CD4-positive, CD25-positive, alpha-beta regulatory T cell (primary cell): ENCODE data around the gene CHMP4A. TPM values are rescaled to one million over a fixed set of nuclear protein-coding genes. Genes with fewer than 3 reads are reported as not detected.
"Not testable (repeated sequence)": the region's sequence is repeated elsewhere in the genome, so short reads cannot be mapped to it uniquely, and the experiment has no call there.

Source experiments
- ATAC-seq, 2 donors: fragments of 150-1000 bp; cut with Tn5 transposase; one replicate each; pipeline ENCODE4 v1.10.0; 2021; ENCODE audit warnings: low read depth in 2 of 2, moderate number of reproducible peaks in 2 of 2, moderate library complexity in 1 of 2
- DNase-seq, 3 donors: peaks; one replicate each; pipeline versions ENCODE4 v3.0.0 to v3.0.0-alpha.2; 2012 to 2022; ENCODE audit warnings: mixed read lengths in 1 of 3
- H3K27ac ChIP-seq: one replicate; pipeline ENCODE4 v1.7.0; 2013; ENCODE audit warnings: mild to moderate bottlenecking, low read length; ENCODE audit not compliant: insufficient read depth, poor library complexity, severe bottlenecking
- H3K27me3 ChIP-seq: one replicate; pipeline ENCODE4 v1.7.0; 2013; ENCODE audit warnings: low read length; ENCODE audit not compliant: control insufficient read depth, insufficient read depth
- H3K36me3 ChIP-seq: one replicate; pipeline ENCODE4 v1.7.0; 2013; ENCODE audit warnings: mild to moderate bottlenecking, low read length, moderate library complexity; ENCODE audit not compliant: control insufficient read depth, insufficient read depth
- H3K4me1 ChIP-seq: 2 replicates; pipeline ENCODE4 v1.7.0; 2013; ENCODE audit warnings: mild to moderate bottlenecking, low read length; ENCODE audit not compliant: insufficient read depth, control insufficient read depth, poor library complexity, severe bottlenecking
- H3K4me3 ChIP-seq: one replicate; pipeline ENCODE4 v1.7.0; 2013; ENCODE audit warnings: low read depth, mild to moderate bottlenecking, low read length, moderate library complexity
- H3K9me3 ChIP-seq, 2 experiments: 1 replicate in 1 of 2; 2 replicates in 1 of 2; pipeline ENCODE4 v1.7.0; 2013; ENCODE audit warnings: low read length in 2 of 2, mild to moderate bottlenecking in 1 of 2, moderate library complexity in 1 of 2; ENCODE audit not compliant: control insufficient read depth in 2 of 2
- H3K27ac Mint-ChIP-seq, 3 donors: one replicate each; pipeline ENCODE4 v1.8.0; 2020 to 2022; ENCODE audit warnings: mild to moderate bottlenecking in 3 of 3, mixed read lengths in 3 of 3, moderate library complexity in 2 of 3
- H3K27me3 Mint-ChIP-seq: one replicate; pipeline ENCODE4 v1.8.0; 2022; ENCODE audit warnings: mild to moderate bottlenecking, mixed read lengths
- H3K36me3 Mint-ChIP-seq: one replicate; pipeline ENCODE4 v1.8.0; 2020; ENCODE audit warnings: mixed read lengths
- H3K4me1 Mint-ChIP-seq, 4 donors: one replicate each; pipeline ENCODE4 v1.8.0; 2020 to 2022; ENCODE audit warnings: mixed read lengths in 4 of 4, mild to moderate bottlenecking in 1 of 4
- H3K4me3 Mint-ChIP-seq, 4 donors: one replicate each; pipeline ENCODE4 v1.8.0; 2020 to 2022; ENCODE audit warnings: mild to moderate bottlenecking in 4 of 4, mixed read lengths in 4 of 4, moderate library complexity in 3 of 4
- H3K9me3 Mint-ChIP-seq, 7 donors: one replicate each; pipeline ENCODE4 v1.8.0; 2020 to 2022; ENCODE audit warnings: mixed read lengths in 7 of 7, mild to moderate bottlenecking in 3 of 7, moderate library complexity in 2 of 7
- polyA plus RNA-seq, 4 donors: library from polyadenylated mRNA; unstranded; fragments of 300-500 nt; fragmentation: Illumina TruSeq; gene quantifications; one replicate each; pipeline ENCODE4 v1.2.3, GENCODE V29; 2021
- total RNA-seq: library from RNA; stranded (reverse); gene quantifications from one replicate; pipeline ENCODE4 v1.2.3, GENCODE V29; 2022

The CHMP4A gene
- total and polyA plus RNA-seq, 5 donors from 2014 or later = 108 to 154 (median 130) TPM

GRCh38 chr14:24252289-24253124, 39.2 kb upstream of the CHMP4A start:
- peaks cover 22% of the 10 kb centered on the region for H3K36me3 Mint-ChIP-seq
- H3K27ac ChIP-seq = no peak overlapping the region
- DNase-seq (no peak), ATAC-seq (no peak)
- no peak overlapping the region for H3K27ac Mint-ChIP-seq
- peaks cover 1 to 10% (median 4%) of the 10 kb centered on the region in 4 donors for H3K4me1 Mint-ChIP-seq
- H3K9me3 Mint-ChIP-seq = no peaks in the 10 kb centered on the region
- no peak overlapping the region for H3K4me3 Mint-ChIP-seq
- H3K4me3 ChIP-seq = no peak overlapping the region
- no peaks in the 10 kb centered on the region for H3K27me3 Mint-ChIP-seq
- peaks cover 3% of the 10 kb centered on the region for H3K4me1 ChIP-seq
- peaks cover 10% of the 10 kb centered on the region for H3K36me3 ChIP-seq
- no peaks in the 10 kb centered on the region for H3K9me3 ChIP-seq
- no peaks in the 10 kb centered on the region for H3K27me3 ChIP-seq

DNA sequence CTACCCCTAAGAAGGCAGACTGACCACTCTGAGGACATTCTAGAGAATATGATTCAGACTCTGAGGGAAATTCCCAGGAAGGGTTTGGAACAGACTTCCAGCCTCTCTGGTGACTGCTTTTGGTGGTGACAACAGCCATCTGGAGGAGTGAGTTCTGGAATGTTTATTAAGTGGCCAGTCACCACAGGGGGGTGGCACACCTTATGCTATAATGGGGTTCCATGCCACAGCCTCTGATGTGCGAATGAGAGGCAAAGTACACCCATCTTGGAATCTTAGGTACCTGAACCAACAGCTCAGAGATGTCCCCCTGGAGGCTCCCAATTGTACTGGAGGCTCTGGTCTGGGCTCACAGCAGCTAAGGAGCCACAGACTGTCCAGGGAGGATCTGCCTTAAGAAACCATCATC, 38.6 kb upstream of the CHMP4A start:
- Histone ChIP-seq H3K9me3 (no peaks in the 10 kb centered on the region), H3K27ac (no peak overlapping the region), H3K36me3 (peaks cover 10% of the 10 kb centered on the region), H3K4me3 (no peak overlapping the region), H3K4me1 (peaks cover 9% of the 10 kb centered on the region), H3K27me3 (no peaks in the 10 kb centered on the region)
- no peak for DNase-seq
- H3K4me3 Mint-ChIP-seq = no peak overlapping the region
- H3K9me3 Mint-ChIP-seq = no peaks in the 10 kb centered on the region
- H3K4me1 Mint-ChIP-seq = peaks cover 2 to 14% (median 7%) of the 10 kb centered on the region in 4 donors
- H3K27ac Mint-ChIP-seq = no peak overlapping the region
- H3K36me3 Mint-ChIP-seq = peaks cover 22% of the 10 kb centered on the region
- no peaks in the 10 kb centered on the region for H3K27me3 Mint-ChIP-seq
- no peak for ATAC-seq

DNA sequence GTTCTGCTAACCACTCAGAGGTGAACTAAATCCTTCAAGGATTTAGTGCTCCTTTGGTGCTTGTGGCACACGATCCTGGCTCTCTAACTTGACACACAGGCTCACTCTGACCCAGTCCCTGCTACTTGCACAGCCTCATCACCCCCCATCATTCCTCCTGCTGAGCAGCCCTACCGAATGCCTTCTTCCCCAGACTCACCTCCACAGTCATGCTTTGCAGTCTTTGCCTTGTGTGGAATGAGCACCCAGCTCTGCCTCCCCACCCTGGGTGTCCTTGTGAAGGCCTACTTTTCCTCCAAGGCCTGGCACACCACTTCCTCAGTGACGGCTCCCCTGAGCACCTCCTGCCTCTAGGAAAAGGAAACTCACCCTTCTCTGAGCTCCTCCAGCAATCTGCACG, 37.1 kb upstream of the CHMP4A start:
- no peak for ATAC-seq
- H3K36me3 ChIP-seq = peaks cover 10% of the 10 kb centered on the region

GRCh38 chr14:24249230-24250021, 36.1 kb upstream of the CHMP4A start:
- Histone ChIP-seq H3K4me3 (no peak overlapping the region), H3K27me3 (no peaks in the 10 kb centered on the region), H3K27ac (no peak overlapping the region), H3K4me1 (peaks cover 13% of the 10 kb centered on the region), H3K9me3 (no peaks in the 10 kb centered on the region), H3K36me3 (peaks cover 6% of the 10 kb centered on the region)
- Mint-ChIP-seq H3K4me1 (peaks cover 5 to 20% (median 12%) of the 10 kb centered on the region in 4 donors), H3K36me3 (peaks cover 15% of the 10 kb centered on the region), H3K27me3 (no peaks in the 10 kb centered on the region), H3K27ac (no peak overlapping the region), H3K9me3 (no peaks in the 10 kb centered on the region), H3K4me3 (peak overlapping the region in 1 of 4 donors; percentile 58)
- no peak for DNase-seq
- ATAC-seq = no peak

More for the DNA sequence above, 37.1 kb upstream of the CHMP4A start:
- no peaks in the 10 kb centered on the region for H3K9me3 Mint-ChIP-seq
- Histone ChIP-seq H3K27ac (no peak overlapping the region), H3K4me3 (no peak overlapping the region), H3K27me3 (no peaks in the 10 kb centered on the region), H3K4me1 (peaks cover 13% of the 10 kb centered on the region), H3K9me3 (no peaks in the 10 kb centered on the region)
- peaks cover 5 to 17% (median 11%) of the 10 kb centered on the region in 4 donors for H3K4me1 Mint-ChIP-seq
- peak overlapping the region in 1 of 4 donors; percentile 58 for H3K4me3 Mint-ChIP-seq
- no peak for DNase-seq
- no peaks in the 10 kb centered on the region for H3K27me3 Mint-ChIP-seq
- H3K27ac Mint-ChIP-seq = peak overlapping the region in 1 of 3 donors; percentile 34
- H3K36me3 Mint-ChIP-seq = peaks cover 16% of the 10 kb centered on the region

DNA sequence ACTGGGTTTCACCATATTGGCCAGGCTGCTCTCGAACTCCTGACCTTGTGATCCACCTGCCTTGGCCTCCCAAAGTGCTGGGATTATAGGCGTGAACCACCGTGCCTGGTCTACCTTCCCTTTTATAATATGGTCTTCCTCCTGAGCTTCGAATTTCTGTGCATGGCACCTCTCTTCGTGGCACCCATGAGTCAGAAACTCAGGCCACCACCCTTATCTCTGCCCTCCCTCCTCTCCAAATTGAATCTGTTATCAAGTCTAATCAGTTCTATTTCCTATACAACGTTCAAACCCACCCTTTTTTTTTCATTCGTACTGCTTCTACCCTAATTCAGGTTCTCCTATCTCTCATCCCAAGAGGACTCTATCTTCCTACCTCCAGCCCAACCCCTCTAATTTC, 34.1 kb upstream of the CHMP4A start:
- Histone ChIP-seq H3K4me1 (peaks cover 27% of the 10 kb centered on the region), H3K9me3 (no peaks in the 10 kb centered on the region), H3K27me3 (no peaks in the 10 kb centered on the region), H3K4me3 (no peak overlapping the region), H3K27ac (peak overlapping the region; percentile 72), H3K36me3 (peaks cover 2% of the 10 kb centered on the region)
- Mint-ChIP-seq H3K36me3 (peaks cover 7% of the 10 kb centered on the region), H3K27ac (peak overlapping the region; percentile 77 to 98 (median 88)), H3K27me3 (peaks cover 4% of the 10 kb centered on the region), H3K9me3 (no peaks in the 10 kb centered on the region), H3K4me1 (peaks cover 5 to 35% (median 21%) of the 10 kb centered on the region in 4 donors), H3K4me3 (peak overlapping the region; percentile 8 to 78 (median 45))
- ATAC-seq (no peak), DNase-seq (no peak)

DNA sequence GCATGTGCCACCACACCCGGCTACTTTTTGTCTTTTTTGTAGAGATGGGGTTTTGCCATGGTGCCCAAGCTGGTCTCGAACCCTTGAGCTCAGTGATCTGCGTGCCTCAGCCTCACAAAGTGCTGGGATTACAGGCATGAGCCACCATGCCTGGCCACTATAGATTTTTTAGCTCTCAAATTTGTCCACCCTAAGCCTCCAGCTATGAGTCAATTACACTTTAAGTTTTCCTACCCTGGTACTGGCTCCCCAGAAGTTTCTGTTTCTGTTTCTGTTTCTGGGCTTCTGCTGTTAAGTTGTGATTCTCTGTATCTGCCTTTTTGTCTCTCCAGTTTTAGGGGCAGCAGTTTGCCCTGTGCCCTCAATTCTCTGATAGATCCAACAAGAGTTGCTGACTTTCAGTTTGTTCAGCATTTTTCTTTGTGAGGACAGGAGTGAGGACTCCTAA, 33.5 kb upstream of the CHMP4A start:
- Mint-ChIP-seq H3K36me3 (peaks cover 7% of the 10 kb centered on the region), H3K4me3 (peak overlapping the region; percentile 69 to 82 (median 78)), H3K9me3 (no peaks in the 10 kb centered on the region), H3K27ac (peak overlapping the region; percentile 88 to 98 (median 95)), H3K4me1 (peaks cover 5 to 41% (median 24%) of the 10 kb centered on the region in 4 donors), H3K27me3 (peaks cover 7% of the 10 kb centered on the region)
- Histone ChIP-seq H3K4me1 (peaks cover 30% of the 10 kb centered on the region), H3K36me3 (peaks cover 2% of the 10 kb centered on the region), H3K4me3 (peak overlapping the region; percentile 62), H3K27ac (peak overlapping the region; percentile 72), H3K27me3 (no peaks in the 10 kb centered on the region), H3K9me3 (no peaks in the 10 kb centered on the region)
- peak in 2 of 3 donors; percentile 48 to 86 for DNase-seq
- ATAC-seq = no peak

GRCh38 chr14:24245350-24245749, 32.1 kb upstream of the CHMP4A start:
- peak overlapping the region in 2 of 3 donors; percentile 78 to 84 for H3K27ac Mint-ChIP-seq
- H3K4me1 Mint-ChIP-seq = peaks cover 5 to 50% (median 30%) of the 10 kb centered on the region in 4 donors
- not testable (repeated sequence) for H3K9me3 ChIP-seq, H3K36me3 ChIP-seq, H3K27me3 Mint-ChIP-seq, H3K4me3 ChIP-seq, DNase-seq, H3K36me3 Mint-ChIP-seq, H3K27ac ChIP-seq, ATAC-seq, H3K9me3 Mint-ChIP-seq, H3K27me3 ChIP-seq
- H3K4me1 ChIP-seq = peaks cover 44% of the 10 kb centered on the region
- peak overlapping the region in 2 of 4 donors; percentile 77 to 88 for H3K4me3 Mint-ChIP-seq
